Measurements from ENCODE around the gene TPRA1. TPM values are rescaled to one million over a fixed set of nuclear protein-coding genes. Genes with fewer than 3 reads are reported as not detected.

Gene TPRA1
- total and polyA plus RNA-seq, 2 experiments from 2014 or later, result 16.7 to 30.4 TPM

- H3K36me3 Mint-ChIP-seq (ENCODE audit: low read depth), result peaks cover 97% of the 10 kb centered on the region
- TF ChIP-seq CREB1 (CRISPR knock-in tag; IDR thresholded peaks at IDR 0.05; ENCODE audit: low read depth) (no peak), NANOG (IDR thresholded peaks at IDR 0.05; ENCODE audit: borderline replicate concordance) (no peak), EZH2 (IDR thresholded peaks at IDR 0.05; ENCODE audit: low read depth, unreplicated experiment) (no peak), POLR2AphosphoS5 (IDR thresholded peaks at IDR 0.05; ENCODE audit: low read depth) (no peak), ZNF331 (CRISPR knock-in tag; IDR thresholded peaks at IDR 0.05; ENCODE audit: low read depth) (no peak)
- Histone ChIP-seq H3K4me3 (no peak overlapping the region), H4K20me1 (replicated peaks; ENCODE audit: insufficient read depth) (peaks cover 44% of the 10 kb centered on the region; the same call in 1 of the 2 replicates), H3K79me2 (replicated peaks; ENCODE audit: insufficient read depth) (peaks cover 45% of the 10 kb centered on the region), H2AFZ (no peak overlapping the region), H3K4me1 (ENCODE audit: insufficient read depth) (no peaks in the 10 kb centered on the region), H3K9me2 (ENCODE audit: insufficient read depth) (no peaks in the 10 kb centered on the region), H3K36me3 (ENCODE audit: insufficient read depth) (peaks cover 67% of the 10 kb centered on the region), H3K27me3 (ENCODE audit: insufficient read depth) (no peaks in the 10 kb centered on the region), H3F3A (replicated peaks; ENCODE audit: low read depth) (no peaks in the 10 kb centered on the region), H3K4me2 (no peak overlapping the region), H3K27ac (ENCODE audit: low read depth) (no peak overlapping the region)
- ATAC-seq, result no peak
- H3K4me3 Mint-ChIP-seq, result no peak overlapping the region
- no peaks in the 10 kb centered on the region for H3K9me3 Mint-ChIP-seq
- H3K4me1 Mint-ChIP-seq, result peaks cover 6% of the 10 kb centered on the region; the same call in 1 of the 3 replicates
- H3K27me3 Mint-ChIP-seq (ENCODE audit: insufficient read depth, low read depth, poor library complexity), result peaks cover 1% of the 10 kb centered on the region
- no peak overlapping the region for H3K27ac Mint-ChIP-seq
- no peak for DNase-seq (ENCODE audit: low spot score)
Observed at GRCh38 chr3:127610105-127610504, 19.6 kb upstream of the TPRA1 start.

- ATAC-seq (no peak), DNase-seq (ENCODE audit: low spot score) (no peak)
- no peak overlapping the region for H3K4me3 ChIP-seq
- H3K79me2 ChIP-seq (replicated peaks; ENCODE audit: insufficient read depth), result peaks cover 39% of the 10 kb centered on the region
- H2AFZ ChIP-seq, result no peak overlapping the region
- Mint-ChIP-seq H3K27me3 (ENCODE audit: insufficient read depth, low read depth, poor library complexity) (peaks cover 1% of the 10 kb centered on the region), H3K36me3 (ENCODE audit: low read depth) (peaks cover 96% of the 10 kb centered on the region), H3K4me3 (no peak overlapping the region), H3K27ac (no peak overlapping the region), H3K9me3 (no peaks in the 10 kb centered on the region), H3K4me1 (peaks cover 4% of the 10 kb centered on the region; the same call in 1 of the 3 replicates)
- H3K4me2 ChIP-seq, result no peak overlapping the region
- H3K27ac ChIP-seq (ENCODE audit: low read depth), result no peak overlapping the region
- H3K4me1 ChIP-seq (ENCODE audit: insufficient read depth), result no peaks in the 10 kb centered on the region
- peaks cover 38% of the 10 kb centered on the region for H4K20me1 ChIP-seq (replicated peaks; ENCODE audit: insufficient read depth)
- H3K27me3 ChIP-seq (ENCODE audit: insufficient read depth), result no peaks in the 10 kb centered on the region
- H3K9me2 ChIP-seq (ENCODE audit: insufficient read depth), result no peaks in the 10 kb centered on the region
- H3F3A ChIP-seq (replicated peaks; ENCODE audit: low read depth), result no peaks in the 10 kb centered on the region
- peaks cover 70% of the 10 kb centered on the region for H3K36me3 ChIP-seq (ENCODE audit: insufficient read depth)
- TF ChIP-seq JUNB (IDR thresholded peaks at IDR 0.05; ENCODE audit: unreplicated experiment) (no peak), STAT1 (IDR thresholded peaks at IDR 0.05; ENCODE audit: unreplicated experiment) (no peak), POLR2AphosphoS5 (IDR thresholded peaks at IDR 0.05; ENCODE audit: low read depth) (no peak), EZH2 (IDR thresholded peaks at IDR 0.05; ENCODE audit: low read depth, unreplicated experiment) (no peak), REST (IDR thresholded peaks at IDR 0.05; ENCODE audit: unreplicated experiment) (no peak), ETS1 (IDR thresholded peaks at IDR 0.05) (no peak), CTCF (conservative IDR thresholded peaks at IDR 0.05; ENCODE audit: low read depth in 2 of 2) (no peak)
Observed at GRCh38 chr3:127608362-127608718, 17.8 kb upstream of the TPRA1 start.
